Omental fat pad (tissue), 4 donors: ENCODE results near the gene PRPF40B. TPM values are rescaled to one million over a fixed set of nuclear protein-coding genes. Genes with fewer than 3 reads are reported as not detected.

Experiments
- ATAC-seq: fragments of 150-250 bp; one replicate; pipeline ENCODE4 v1.9.1; 2016; ENCODE audit warnings: mild to moderate bottlenecking, moderate library complexity; ENCODE audit not compliant: low FRiP score
- DNase-seq: peaks from one replicate; pipeline ENCODE4 v3.0.0-alpha.2; 2019; ENCODE audit warnings: low spot score
- CTCF ChIP-seq, 3 donors: fragments of 450-650 bp; IDR thresholded peaks; one replicate each; pipeline ENCODE4 v1.5.1; 2016 to 2017; ENCODE audit warnings: antibody characterized with exemption in 3 of 3, mild to moderate bottlenecking in 3 of 3, moderate library complexity in 2 of 3
- small RNA-seq: library from RNA; depleted of rRNA; stranded (forward); fragments of <200 nt; gene quantifications from one replicate; pipeline ENCODE3, GENCODE V24; 2016
- total RNA-seq, 4 donors: library from RNA; depleted of rRNA; stranded (reverse); fragments of >200 nt; gene quantifications; one replicate each; pipeline ENCODE4 v1.1.0, GENCODE V29; 2016

The PRPF40B gene
- total RNA-seq, 4 donors from 2014 or later, result 7.0 to 19.4 (median 9.4) TPM

GRCh38 chr12:49684310-49684854 lies 61.0 kb downstream of the PRPF40B start:
- ATAC-seq (no peak), DNase-seq (no peak)
- no peak for TF ChIP-seq CTCF (IDR thresholded peaks at IDR 0.05)

- no peak for ATAC-seq
- no peak for TF ChIP-seq CTCF (IDR thresholded peaks at IDR 0.05)
These were observed 64.6 kb downstream of the PRPF40B start for GRCh38 chr12:49687941-49688340.

GRCh38 chr12:49689237-49689636 lies 65.9 kb downstream of the PRPF40B start:
- no peak for ATAC-seq
- no peak for TF ChIP-seq CTCF (IDR thresholded peaks at IDR 0.05)
- DNase-seq, result no peak

More at GRCh38 chr12:49687941-49688340, 64.6 kb downstream of the PRPF40B start:
- DNase-seq, result no peak

- DNase-seq (no peak), ATAC-seq (no peak)
- TF ChIP-seq CTCF (IDR thresholded peaks at IDR 0.05), result no peak
These were observed 66.4 kb downstream of the PRPF40B start for GRCh38 chr12:49689785-49690184.

GRCh38 chr12:49692851-49693250 lies 69.5 kb downstream of the PRPF40B start:
- no peak for ATAC-seq
- DNase-seq, result no peak
- TF ChIP-seq CTCF (IDR thresholded peaks at IDR 0.05), result no peak

GRCh38 chr12:49693931-49694444 lies 70.6 kb downstream of the PRPF40B start:
- ATAC-seq, result no peak
- DNase-seq, result no peak
- TF ChIP-seq CTCF (IDR thresholded peaks at IDR 0.05), result no peak

Small RNA genes within 50 kb of the gene (small RNA-seq; reads per million reads assigned to genes)
- not detected for gene HIGD1AP9
- not detected for gene POLR2KP1
- not detected for gene RNU6-834P

Other genes with a start within 250 kb of the PRPF40B start
- gene KCNH3, start 84.5 kb upstream of the PRPF40B start, total RNA-seq, result 1 to 10 TPM in 1 of 4 donors, under 1 TPM in 3; 0.63 to 1.7 (median 0.79) TPM
- 10 to 100 TPM; 31.2 to 57.2 (median 33.1) TPM for gene MCRS1, start 55.4 kb upstream of the PRPF40B start, total RNA-seq
- gene FAM186B, start 17.9 kb upstream of the PRPF40B start, total RNA-seq, result under 1 TPM in 3 of 4 donors, not detected in 1; 0.25 to 0.84 (median 0.48) TPM
- 10 to 100 TPM in 3 of 4 donors, 1 to 10 TPM in 1; 5.7 to 28.8 (median 22.1) TPM for gene FMNL3, start 83.8 kb downstream of the PRPF40B start, total RNA-seq
- gene TMBIM6, start 118.0 kb downstream of the PRPF40B start, total RNA-seq, result 100 to 1,000 TPM; 337 to 481 (median 397) TPM
- 10 to 100 TPM; 14.2 to 20.3 (median 17.6) TPM for gene NCKAP5L, start 204.9 kb downstream of the PRPF40B start, total RNA-seq
- 1 to 10 TPM; 1.9 to 3.5 (median 2.8) TPM for gene BCDIN3D, start 219.5 kb downstream of the PRPF40B start, total RNA-seq